Sigmoid colon (tissue), 4 donors: Measurements from ENCODE around the gene CFAP57.

Experiments
- EP300 ChIP-seq, 4 donors: sonication (generic); formaldehyde crosslinking; IDR thresholded peaks; one replicate each; pipeline ENCODE4 v1.6.1; 2017; ENCODE audit warnings: antibody characterized with exemption in 4 of 4
- POLR2A ChIP-seq, 2 donors: fragments of 450-650 bp; IDR thresholded peaks; one replicate each; pipeline ENCODE4 v1.6.1; 2016; ENCODE audit warnings: antibody characterized with exemption in 2 of 2, mild to moderate bottlenecking in 2 of 2, moderate library complexity in 2 of 2
- POLR2AphosphoS5 ChIP-seq, 4 donors: sonication (generic); formaldehyde crosslinking; IDR thresholded peaks; one replicate each; pipeline ENCODE4 v1.6.1; 2017; ENCODE audit warnings: antibody characterized with exemption in 4 of 4
- TF ChIP-seq, protein P1 (sequence below), 4 experiments: fragments of 450-650 bp in 3 of 4; fragments of 200-600 bp in 1 of 4; IDR thresholded peaks; one replicate each; pipeline ENCODE4 v1.5.1; 2016 to 2019; ENCODE audit warnings: antibody characterized with exemption in 4 of 4, mild to moderate bottlenecking in 3 of 4, moderate library complexity in 2 of 4

DNA sequence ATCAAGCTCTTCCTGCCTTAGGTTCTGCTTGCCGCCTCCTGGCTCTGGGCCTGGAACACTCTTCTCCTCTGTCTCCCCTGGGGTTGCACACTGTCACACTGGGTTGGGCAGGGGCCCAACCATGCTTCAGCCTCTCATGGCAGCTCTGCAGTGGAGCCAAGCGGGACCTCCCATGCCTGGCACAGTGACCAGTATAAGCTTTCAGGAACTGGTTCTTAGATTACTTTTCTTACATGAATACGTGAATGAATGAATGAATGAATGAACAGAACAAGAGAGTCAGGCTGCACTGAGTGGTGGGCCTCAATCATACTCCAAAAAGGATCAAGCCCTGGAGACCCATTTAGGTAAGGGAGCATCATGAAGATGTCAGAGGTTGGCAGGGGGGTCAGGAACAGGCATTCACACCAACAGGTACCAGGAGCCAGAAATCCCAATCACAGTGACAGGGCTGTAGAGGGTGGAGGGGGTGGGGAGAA, 66.9 kb downstream of the CFAP57 start:
- TF ChIP-seq, protein P1, sequence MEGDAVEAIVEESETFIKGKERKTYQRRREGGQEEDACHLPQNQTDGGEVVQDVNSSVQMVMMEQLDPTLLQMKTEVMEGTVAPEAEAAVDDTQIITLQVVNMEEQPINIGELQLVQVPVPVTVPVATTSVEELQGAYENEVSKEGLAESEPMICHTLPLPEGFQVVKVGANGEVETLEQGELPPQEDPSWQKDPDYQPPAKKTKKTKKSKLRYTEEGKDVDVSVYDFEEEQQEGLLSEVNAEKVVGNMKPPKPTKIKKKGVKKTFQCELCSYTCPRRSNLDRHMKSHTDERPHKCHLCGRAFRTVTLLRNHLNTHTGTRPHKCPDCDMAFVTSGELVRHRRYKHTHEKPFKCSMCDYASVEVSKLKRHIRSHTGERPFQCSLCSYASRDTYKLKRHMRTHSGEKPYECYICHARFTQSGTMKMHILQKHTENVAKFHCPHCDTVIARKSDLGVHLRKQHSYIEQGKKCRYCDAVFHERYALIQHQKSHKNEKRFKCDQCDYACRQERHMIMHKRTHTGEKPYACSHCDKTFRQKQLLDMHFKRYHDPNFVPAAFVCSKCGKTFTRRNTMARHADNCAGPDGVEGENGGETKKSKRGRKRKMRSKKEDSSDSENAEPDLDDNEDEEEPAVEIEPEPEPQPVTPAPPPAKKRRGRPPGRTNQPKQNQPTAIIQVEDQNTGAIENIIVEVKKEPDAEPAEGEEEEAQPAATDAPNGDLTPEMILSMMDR (IDR thresholded peaks at IDR 0.05), result no peak
- TF ChIP-seq POLR2AphosphoS5 (IDR thresholded peaks at IDR 0.05), result no peak
- no peak for TF ChIP-seq EP300 (IDR thresholded peaks at IDR 0.05)
- TF ChIP-seq POLR2A (IDR thresholded peaks at IDR 0.05), result no peak
